Neural progenitor cell (in vitro differentiated cells): ENCODE data around the gene RRM1. TPM values are rescaled to one million over a fixed set of nuclear protein-coding genes. Genes with fewer than 3 reads are reported as not detected.

Experiments
- DNase-seq: peaks from one replicate; pipeline ENCODE4 v3.0.0-alpha.2; 2016; ENCODE audit warnings: low spot score
- H2AFZ ChIP-seq: fragments of 200-600 bp; sonication (generic); replicated peaks from 2 replicates; pipeline ENCODE4 v1.6.1; 2016; ENCODE audit warnings: antibody characterized with exemption
- H3F3A ChIP-seq: fragments of 200-600 bp; sonication (generic); 2 replicates; pipeline ENCODE4 v1.6.1; 2016; ENCODE audit warnings: antibody characterized with exemption, low read depth
- H3K27ac ChIP-seq: fragments of 200-600 bp; sonication (generic); 2 replicates; pipeline ENCODE4 v1.5.1; 2016; ENCODE audit warnings: mild to moderate bottlenecking
- H3K27me3 ChIP-seq: fragments of 200-600 bp; sonication (generic); 2 replicates; pipeline ENCODE4 v1.6.1; 2016; ENCODE audit warnings: mild to moderate bottlenecking, moderate library complexity
- H3K36me3 ChIP-seq: fragments of 200-600 bp; sonication (generic); 2 replicates; pipeline ENCODE4 v1.5.1; 2016
- H3K4me1 ChIP-seq: fragments of 200-600 bp; sonication (generic); 2 replicates; pipeline ENCODE4 v1.6.1; 2016; ENCODE audit warnings: mixed run types
- H3K4me2 ChIP-seq: fragments of 200-600 bp; sonication (generic); 2 replicates; pipeline ENCODE4 v1.6.1; 2016
- H3K4me3 ChIP-seq: fragments of 200-600 bp; sonication (generic); 2 replicates; pipeline ENCODE4 v1.5.1; 2016
- H3K79me2 ChIP-seq: fragments of 200-600 bp; sonication (generic); 2 replicates; pipeline ENCODE4 v1.6.1; 2016; ENCODE audit warnings: low read depth
- H3K9ac ChIP-seq: fragments of 200-600 bp; sonication (generic); 2 replicates; pipeline ENCODE4 v1.6.1; 2016
- H3K9me3 ChIP-seq: fragments of 200-600 bp; sonication (generic); 2 replicates; pipeline ENCODE4 v1.5.1; 2016; ENCODE audit warnings: low read depth
- H4K20me1 ChIP-seq: fragments of 200-600 bp; sonication (generic); 2 replicates; pipeline ENCODE4 v1.6.1; 2016; ENCODE audit warnings: low read depth
- H3K27ac Mint-ChIP-seq: 3 replicates; pipeline ENCODE4 v1.8.0; 2021; ENCODE audit warnings: mixed read lengths
- H3K27me3 Mint-ChIP-seq: 2 replicates; pipeline ENCODE4 v1.8.0; 2022; ENCODE audit warnings: low read depth, mild to moderate bottlenecking, inconsistent platforms, moderate library complexity, mixed read lengths; ENCODE audit not compliant: insufficient read depth
- H3K36me3 Mint-ChIP-seq: 3 replicates; pipeline ENCODE4 v1.8.0; 2021; ENCODE audit warnings: mixed read lengths
- H3K4me1 Mint-ChIP-seq: 3 replicates; pipeline ENCODE4 v1.8.0; 2021; ENCODE audit warnings: mixed read lengths
- H3K4me3 Mint-ChIP-seq: 3 replicates; pipeline ENCODE4 v1.8.0; 2021; ENCODE audit warnings: mild to moderate bottlenecking, moderate library complexity, mixed read lengths
- H3K9me3 Mint-ChIP-seq: 3 replicates; pipeline ENCODE4 v1.8.0; 2020; ENCODE audit warnings: mixed read lengths
- CTCF ChIP-seq: fragments of 200-600 bp; sonication (generic); IDR thresholded peaks from 2 replicates; pipeline ENCODE4 v1.5.1; 2017; ENCODE audit warnings: antibody characterized with exemption, mild to moderate bottlenecking
- EZH2 ChIP-seq: fragments of 200-600 bp; sonication (generic); IDR thresholded peaks from 2 replicates; pipeline ENCODE4 v1.6.1; 2017; ENCODE audit warnings: antibody characterized with exemption, mild to moderate bottlenecking, moderate library complexity
- EZH2phosphoT487 ChIP-seq: fragments of 200-600 bp; sonication (generic); IDR thresholded peaks from 2 replicates; pipeline ENCODE4 v1.6.1; 2017; ENCODE audit warnings: antibody characterized with exemption
- total RNA-seq: library from RNA; depleted of rRNA; stranded (reverse); fragments of >200 nt; gene quantifications from 2 replicates; pipeline ENCODE4 v1.2.3, GENCODE V29; 2015; ENCODE audit warnings: low replicate concordance

RRM1 gene
- total RNA-seq, 1 donor from 2014 or later, result 264 TPM

- H3K4me1 ChIP-seq, result peaks cover 18% of the 10 kb centered on the region
- peaks cover 2% of the 10 kb centered on the region for H3K27me3 Mint-ChIP-seq
- H3K36me3 Mint-ChIP-seq, result peaks cover 15% of the 10 kb centered on the region
- H3K27me3 ChIP-seq, result no peaks in the 10 kb centered on the region
- no peaks in the 10 kb centered on the region for H3K9me3 ChIP-seq
- no peak overlapping the region for H3K4me3 Mint-ChIP-seq
- no peaks in the 10 kb centered on the region for H3K36me3 ChIP-seq
- H2AFZ ChIP-seq, result no peak overlapping the region
- H3K9me3 Mint-ChIP-seq, result no peaks in the 10 kb centered on the region
- no peak overlapping the region for H3K4me3 ChIP-seq
- TF ChIP-seq EZH2phosphoT487 (no peak), CTCF (no peak), EZH2 (no peak)
- peaks cover 8% of the 10 kb centered on the region for H3F3A ChIP-seq
- H3K79me2 ChIP-seq, result no peaks in the 10 kb centered on the region
- no peak overlapping the region for H3K27ac ChIP-seq
- H3K9ac ChIP-seq, result no peak overlapping the region
- no peaks in the 10 kb centered on the region for H4K20me1 ChIP-seq
- DNase-seq, result peak; percentile 45
- H3K27ac Mint-ChIP-seq, result peak overlapping the region; percentile 55
- no peaks in the 10 kb centered on the region for H3K4me1 Mint-ChIP-seq
- H3K4me2 ChIP-seq, result peak overlapping the region; percentile 21
Measured at GRCh38 chr11:4084406-4085125, 10.0 kb upstream of the RRM1 start.

DNA sequence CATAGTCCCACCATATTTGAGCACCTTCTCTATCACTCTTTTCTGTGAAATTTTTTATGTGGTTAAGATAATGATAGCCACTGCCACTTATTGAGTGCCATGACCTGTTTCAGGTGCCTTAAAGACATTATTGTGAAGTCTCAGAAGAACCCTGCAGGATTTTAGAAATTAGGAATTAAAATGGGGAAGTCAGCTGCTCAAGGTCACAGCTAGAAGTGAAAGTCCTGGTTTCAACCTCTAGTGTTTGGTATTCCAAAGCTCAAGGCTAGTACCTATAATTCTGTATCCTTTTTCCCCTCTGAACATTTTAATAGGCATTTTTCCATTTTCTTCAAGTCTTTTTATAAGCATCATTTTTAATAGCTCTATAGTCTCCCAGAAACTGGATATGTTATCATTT is 9.0 kb upstream of the RRM1 start:
- no peaks in the 10 kb centered on the region for H3K9me3 ChIP-seq
- H3K4me3 ChIP-seq, result no peak overlapping the region
- peaks cover 8% of the 10 kb centered on the region for H3F3A ChIP-seq
- Mint-ChIP-seq H3K4me3 (no peak overlapping the region), H3K27me3 (peaks cover 2% of the 10 kb centered on the region), H3K27ac (no peak overlapping the region), H3K36me3 (peaks cover 15% of the 10 kb centered on the region), H3K9me3 (no peaks in the 10 kb centered on the region), H3K4me1 (no peaks in the 10 kb centered on the region)
- H3K79me2 ChIP-seq, result no peaks in the 10 kb centered on the region
- no peak overlapping the region for H2AFZ ChIP-seq
- no peak for DNase-seq
- H3K9ac ChIP-seq, result no peak overlapping the region
- no peaks in the 10 kb centered on the region for H3K27me3 ChIP-seq
- H3K4me2 ChIP-seq, result no peak overlapping the region
- H3K4me1 ChIP-seq, result peaks cover 18% of the 10 kb centered on the region
- no peaks in the 10 kb centered on the region for H3K36me3 ChIP-seq
- no peak overlapping the region for H3K27ac ChIP-seq
- TF ChIP-seq EZH2 (no peak), EZH2phosphoT487 (no peak), CTCF (no peak)
- no peaks in the 10 kb centered on the region for H4K20me1 ChIP-seq

GRCh38 chr11:4086575-4087353 is 7.8 kb upstream of the RRM1 start:
- H3K4me1 Mint-ChIP-seq, result no peaks in the 10 kb centered on the region
- Histone ChIP-seq H2AFZ (no peak overlapping the region), H3K36me3 (no peaks in the 10 kb centered on the region)

More at GRCh38 chr11:4086575-4087353, 7.8 kb upstream of the RRM1 start:
- Histone ChIP-seq H3K4me2 (no peak overlapping the region), H3K4me3 (no peak overlapping the region), H3K27ac (no peak overlapping the region), H3K4me1 (peaks cover 18% of the 10 kb centered on the region), H4K20me1 (no peaks in the 10 kb centered on the region), H3K9ac (no peak overlapping the region), H3K79me2 (no peaks in the 10 kb centered on the region), H3K9me3 (no peaks in the 10 kb centered on the region), H3F3A (peaks cover 8% of the 10 kb centered on the region), H3K27me3 (no peaks in the 10 kb centered on the region)
- Mint-ChIP-seq H3K9me3 (no peaks in the 10 kb centered on the region), H3K4me3 (no peak overlapping the region), H3K36me3 (peaks cover 12% of the 10 kb centered on the region), H3K27ac (no peak overlapping the region), H3K27me3 (peaks cover 2% of the 10 kb centered on the region)
- TF ChIP-seq CTCF (no peak), EZH2 (no peak), EZH2phosphoT487 (no peak)
- DNase-seq, result no peak
